Measurements from ENCODE around the gene SH2D6. TPM values are rescaled to one million over a fixed set of nuclear protein-coding genes. Genes with fewer than 3 reads are reported as not detected.

The SH2D6 gene
- total and polyA plus RNA-seq, 9 of the 15 experiments (the other 6 are each of a cell fraction or from before 2014, with no cell fraction given): 0.07 to 0.76 (median 0.33) TPM; not detected in 2

GRCh38 chr2:85418132-85419008 lies at the start of gene SH2D6 (continued):
- no peak for TF ChIP-seq FOXK2 (conservative IDR thresholded peaks at IDR 0.05 in 1 of 2, IDR thresholded peaks at IDR 0.05 in 1 of 2; ENCODE audit: low read depth in 2 of 2)
- TF ChIP-seq ERF (CRISPR knock-in tag; IDR thresholded peaks at IDR 0.05): no peak
- TF ChIP-seq HDAC8 (tag; IDR thresholded peaks at IDR 0.05): peak; percentile 89
- TF ChIP-seq ZBTB7A (IDR thresholded peaks at IDR 0.05; ENCODE audit: borderline replicate concordance, control insufficient read depth, low read depth, low read length): peak; percentile 62; the same call in 1 of the 2 replicates
- TF ChIP-seq ZNF655 (CRISPR knock-in tag; IDR thresholded peaks at IDR 0.05): no peak
- no peak for TF ChIP-seq NFIX (CRISPR knock-in tag; IDR thresholded peaks at IDR 0.05; ENCODE audit: low read depth)
- TF ChIP-seq FOXP1 (CRISPR knock-in tag; IDR thresholded peaks at IDR 0.05): peak; percentile 88
- TF ChIP-seq ZNF316 (IDR thresholded peaks at IDR 0.05): no peak
- TF ChIP-seq POLR2G (IDR thresholded peaks at IDR 0.05; ENCODE audit: low read depth, low read length): peak; percentile 92
- TF ChIP-seq ZBTB33 (CRISPR knock-in tag; IDR thresholded peaks at IDR 0.05): peak; percentile 71; the same call in 1 of the 2 replicates
- TF ChIP-seq E2F6 (IDR thresholded peaks at IDR 0.05; ENCODE audit: borderline replicate concordance in 1 of 2, extremely low read depth in 1 of 2, insufficient read depth in 1 of 2, insufficient read length in 1 of 2, low read depth in 1 of 2, low read length in 1 of 2, poor library complexity in 1 of 2, severe bottlenecking in 1 of 2): peak; percentile 82 to 91
- 0 out of 2 replicates have a peak, but pooled peaks have one; percentile 48 for TF ChIP-seq ETV5 (CRISPR knock-in tag; IDR thresholded peaks at IDR 0.05; ENCODE audit: low read depth)
- no peak for TF ChIP-seq STAT5A (IDR thresholded peaks at IDR 0.05; ENCODE audit: borderline replicate concordance, low read length)
- TF ChIP-seq ZNF140 (CRISPR knock-in tag; IDR thresholded peaks at IDR 0.05): no peak
- peak; percentile 53; the same call in 1 of the 2 replicates for TF ChIP-seq SMAD3 (CRISPR knock-in tag; conservative IDR thresholded peaks at IDR 0.05)
- peak; percentile 77; the same call in 1 of the 2 replicates for TF ChIP-seq CBFB (CRISPR knock-in tag; IDR thresholded peaks at IDR 0.05)
- peak; percentile 55 to 70; a peak in 2 of 4 replicates for TF ChIP-seq TEAD1 (CRISPR knock-in tag; IDR thresholded peaks at IDR 0.05)
- TF ChIP-seq ZNF121 (CRISPR knock-in tag; conservative IDR thresholded peaks at IDR 0.05): peak; percentile 70; the same call in 1 of the 2 replicates
- TF ChIP-seq CREB1 (IDR thresholded peaks at IDR 0.05): no peak; the same call in none of the 2 replicates
- TF ChIP-seq CREB1 (CRISPR knock-in tag; IDR thresholded peaks at IDR 0.05): peak; percentile 60
- no peak for TF ChIP-seq ZBTB34 (CRISPR knock-in tag; IDR thresholded peaks at IDR 0.05)
- TF ChIP-seq ZNF668 (CRISPR knock-in tag; IDR thresholded peaks at IDR 0.05): peak; percentile 73; the same call in 1 of the 2 replicates

Measured in K562 (cell line).